CD4-positive, alpha-beta T cell treated with Interleukin-4 for 1 hour (primary cell): ENCODE results near the gene RSRC1.
"Not testable (repeated sequence)": the region's sequence is repeated elsewhere in the genome, so short reads cannot be mapped to it uniquely, and the experiment has no call there.

Experiments used
- DNase-seq, 2 donors: peaks; one replicate each; pipeline ENCODE4 v3.0.0-alpha.2; 2020 to 2022

RSRC1 gene

DNA sequence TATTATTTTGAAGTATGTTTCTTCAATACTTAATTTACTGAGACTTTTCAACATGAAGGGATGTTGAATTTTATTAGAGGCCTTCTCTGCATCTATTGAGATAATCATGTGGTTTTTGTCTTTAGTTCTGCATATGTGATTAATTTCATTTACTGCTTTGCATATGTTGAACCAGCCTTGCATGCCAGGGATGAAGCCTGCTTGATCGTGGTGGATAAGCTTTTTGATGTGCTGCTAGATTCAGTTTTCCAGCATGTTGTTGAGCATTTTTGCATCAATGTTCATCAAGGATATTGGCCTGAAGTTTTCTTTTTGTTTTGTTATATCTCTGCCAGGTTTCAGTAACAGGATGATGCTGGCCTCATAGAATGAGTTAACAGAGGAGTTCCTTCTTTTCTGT, 134.4 kb downstream of the RSRC1 start:
- no peak for DNase-seq

DNA sequence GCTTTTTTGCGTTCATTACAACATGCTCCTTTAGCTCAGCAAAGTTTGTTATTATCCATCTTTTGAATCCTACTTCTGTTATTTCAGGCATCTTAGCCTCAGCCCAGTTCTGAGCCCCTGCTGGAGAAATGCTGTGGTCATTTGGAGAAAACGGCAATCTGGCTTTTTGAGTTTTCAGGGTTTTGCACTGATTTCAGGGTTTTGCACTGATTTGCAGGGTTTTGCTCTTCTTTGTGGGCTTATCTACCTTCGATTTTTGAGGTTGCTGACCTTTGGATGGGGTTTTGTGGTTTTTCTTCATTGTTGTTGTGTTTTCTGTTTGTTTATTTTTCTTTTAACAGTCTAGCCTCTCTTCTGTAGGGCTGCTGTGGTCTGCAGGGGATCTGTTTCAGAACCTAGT, 137.4 kb downstream of the RSRC1 start:
- no peak for DNase-seq

DNA sequence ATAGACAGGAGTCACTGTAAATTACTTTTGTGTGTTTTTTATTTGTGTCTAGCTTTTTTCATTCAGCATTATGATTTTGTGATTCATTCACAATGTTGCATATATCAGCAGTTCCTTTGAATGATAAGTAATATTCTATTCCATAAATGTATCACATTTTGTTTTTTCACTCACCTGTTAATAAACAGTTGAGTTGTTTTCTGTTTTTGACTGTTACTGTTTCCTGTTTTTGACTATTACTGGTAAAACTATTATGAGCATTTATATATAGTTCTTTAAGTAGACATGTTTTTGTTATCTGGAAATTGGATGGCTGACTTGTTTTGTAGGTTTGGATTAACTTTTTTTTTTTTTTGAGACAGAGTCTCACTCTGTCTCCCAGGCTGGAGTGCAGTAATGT, 138.4 kb downstream of the RSRC1 start:
- no peak for DNase-seq

DNA sequence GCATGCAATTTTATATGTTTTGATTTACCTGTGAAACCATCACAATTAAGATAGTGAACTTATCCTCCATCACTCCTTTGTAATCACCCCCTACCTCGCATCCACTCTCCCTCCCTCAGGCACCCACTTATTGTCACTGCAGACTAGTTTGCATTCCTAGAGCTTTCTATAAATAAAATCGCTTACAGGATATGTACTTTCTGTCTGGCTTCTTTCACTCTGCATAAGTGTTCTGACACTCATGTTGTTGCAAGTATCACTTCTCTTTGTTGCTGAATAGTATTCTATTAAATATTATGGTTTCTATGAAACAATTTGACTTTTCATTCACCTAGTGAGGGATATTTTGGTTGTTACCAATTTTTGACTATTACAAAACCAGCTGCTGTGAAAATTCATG, 139.3 kb downstream of the RSRC1 start:
- no peak for DNase-seq

DNA sequence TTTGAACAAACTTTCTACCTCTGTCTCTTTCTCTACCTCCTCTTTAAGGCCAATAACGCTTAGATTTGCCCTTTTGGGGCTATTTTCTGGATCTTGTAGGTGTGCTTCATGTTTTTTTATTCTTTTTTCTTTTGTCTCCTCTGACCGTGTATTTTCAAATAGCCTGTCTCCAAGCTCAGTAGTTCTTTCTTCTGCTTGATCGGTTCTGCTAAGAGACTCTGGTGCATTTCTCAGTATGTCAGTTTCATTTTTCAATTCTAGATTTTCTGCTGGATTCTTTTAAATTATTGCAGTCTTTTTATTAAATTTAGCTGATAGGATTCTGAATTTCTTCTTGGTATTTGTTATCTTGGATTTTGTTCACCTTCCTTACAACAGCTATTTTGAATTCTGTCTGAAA, 148.7 kb downstream of the RSRC1 start:
- DNase-seq = no peak

DNA sequence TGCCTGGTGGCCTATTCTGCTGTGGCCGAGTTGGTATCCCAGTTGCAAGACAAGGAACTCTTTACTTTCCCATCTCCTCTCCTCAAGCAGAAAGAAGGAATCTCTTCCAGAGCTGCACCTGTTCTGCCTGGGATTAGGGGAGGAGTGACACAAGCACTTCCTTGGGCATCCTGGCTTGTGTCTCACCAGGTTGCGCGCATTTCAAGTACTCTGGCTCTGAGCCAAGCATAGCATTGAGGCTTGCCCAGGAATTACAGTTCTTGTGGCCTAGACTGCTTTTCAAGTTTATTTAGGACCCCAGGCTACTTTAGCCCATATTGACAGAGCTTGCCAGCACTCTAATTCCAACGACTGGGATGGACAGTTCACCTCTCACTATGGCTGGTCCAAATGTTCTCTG, 150.5 kb downstream of the RSRC1 start:
- DNase-seq = no peak

DNA sequence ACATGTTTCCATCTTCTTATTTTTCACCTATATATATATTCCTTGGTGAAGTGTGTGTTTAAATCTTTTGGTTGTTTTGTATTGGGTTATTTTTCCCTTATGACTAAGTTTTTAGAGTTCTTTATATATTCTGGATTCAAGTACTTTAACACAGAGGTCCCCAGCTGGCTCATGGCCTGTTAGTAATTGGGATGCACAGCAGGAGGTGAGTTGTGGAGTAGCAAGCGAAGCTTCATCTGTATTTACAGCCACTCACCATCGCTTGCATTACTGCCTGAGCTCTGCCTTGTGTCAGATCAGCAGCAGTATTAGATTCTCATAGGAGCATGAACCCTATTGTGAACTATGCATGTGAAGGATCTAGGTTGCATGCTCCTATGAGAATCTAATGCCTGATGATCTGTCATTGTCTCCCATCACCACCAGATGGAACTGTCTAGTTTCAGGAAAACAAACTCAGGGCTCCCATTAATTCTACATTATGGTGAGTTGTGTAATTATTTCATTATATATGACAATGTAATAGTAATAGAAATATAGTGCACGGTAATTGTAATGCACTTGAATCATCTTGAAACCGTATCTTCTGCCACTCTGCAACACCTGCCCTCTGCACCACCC, 151.6 kb downstream of the RSRC1 start:
- DNase-seq = no peak

DNA sequence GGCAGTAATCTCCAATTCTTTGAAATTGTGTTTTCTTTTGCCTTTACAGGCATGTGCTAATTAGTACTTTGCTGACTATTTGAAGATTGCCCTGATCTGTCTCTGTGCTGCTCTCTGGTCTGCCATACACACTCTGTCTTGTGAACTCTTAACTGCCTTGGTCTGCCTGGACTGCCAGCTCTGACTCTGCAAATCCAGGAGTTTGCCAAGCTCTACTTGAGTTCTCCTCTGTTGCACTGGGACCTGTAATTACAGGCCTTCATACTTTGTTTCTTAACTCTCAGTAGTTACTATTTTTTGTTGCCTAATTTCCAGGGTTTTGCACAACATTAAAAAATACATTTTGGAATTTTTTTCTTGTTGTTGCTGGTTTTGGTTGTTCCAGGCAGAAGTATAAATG, 155.0 kb downstream of the RSRC1 start:
- no peak for DNase-seq

DNA sequence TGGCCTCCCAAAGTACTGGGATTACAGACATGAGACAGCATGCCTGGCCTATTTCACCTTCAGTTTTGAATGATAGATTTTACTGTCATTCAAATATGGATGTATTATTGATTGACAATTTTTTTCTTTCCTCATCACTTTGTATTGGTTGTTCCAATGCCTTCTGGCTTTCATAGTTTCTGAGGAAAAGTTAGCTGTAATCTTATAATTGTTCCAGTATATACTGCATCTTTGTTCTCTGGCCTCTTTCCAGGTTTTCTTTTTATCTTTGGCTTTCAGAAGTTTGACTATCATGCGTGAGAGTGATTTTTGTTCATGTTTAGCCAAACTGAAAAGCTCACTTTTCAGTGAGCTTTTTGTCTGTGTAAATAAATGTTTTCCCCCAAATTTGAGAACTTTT, 157.1 kb downstream of the RSRC1 start:
- no peak for DNase-seq

DNA sequence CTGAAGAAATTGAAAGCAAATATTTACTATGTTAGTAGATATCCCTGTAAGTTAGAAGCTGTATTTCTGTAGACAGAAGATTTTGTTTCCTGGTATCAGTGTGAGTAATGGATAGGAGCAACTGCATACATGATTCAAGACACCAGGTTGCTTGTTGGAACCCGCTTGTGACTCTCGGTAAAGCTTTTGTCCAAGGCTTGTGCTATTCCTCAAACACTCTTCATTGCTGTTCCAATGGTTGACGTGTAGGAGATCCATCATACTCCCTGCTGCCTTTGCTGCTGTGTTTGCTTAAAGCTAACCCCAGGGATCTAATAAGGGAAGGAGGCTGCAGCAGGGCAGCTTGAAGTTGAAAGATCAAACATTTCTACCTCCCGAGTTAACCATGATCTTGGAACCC, 160.1 kb downstream of the RSRC1 start:
- no peak for DNase-seq

DNA sequence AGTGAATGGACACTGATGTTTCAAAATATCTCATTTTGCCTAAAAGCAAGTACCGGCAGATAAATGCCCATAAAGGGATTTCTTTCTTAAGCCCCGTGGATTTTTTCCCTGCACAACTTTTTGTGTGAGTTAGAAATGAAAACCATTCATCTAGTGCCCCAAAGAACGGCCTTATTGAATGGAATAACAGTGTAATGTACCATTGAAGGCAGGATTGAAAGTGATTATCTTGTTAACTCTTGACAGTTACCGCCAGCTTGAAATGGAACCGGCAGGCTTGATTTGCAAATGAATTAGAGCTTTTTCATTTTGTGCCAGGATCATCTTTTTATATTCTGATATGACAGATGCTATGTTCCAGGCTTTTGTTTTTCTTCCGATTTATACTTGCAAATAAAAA, 162.2 kb downstream of the RSRC1 start:
- DNase-seq = no peak

DNA sequence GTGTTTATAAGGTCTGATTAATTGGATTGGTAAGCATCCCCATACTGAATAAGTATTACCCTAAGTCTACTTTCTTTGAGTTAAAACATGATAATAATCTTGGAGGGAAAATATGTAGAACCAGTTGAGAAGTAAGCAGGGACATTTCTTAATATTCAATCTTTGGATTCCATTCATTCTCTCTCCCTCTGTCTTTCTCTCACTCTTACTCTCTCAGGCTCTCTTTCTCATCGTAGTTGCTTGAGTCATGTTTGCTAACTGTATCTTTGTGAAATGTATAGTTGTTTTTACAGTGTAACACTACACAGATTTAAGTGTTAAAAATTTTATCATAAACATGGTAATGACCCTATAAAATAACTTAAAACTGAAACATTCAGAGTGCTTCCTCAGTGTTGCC, 163.8 kb downstream of the RSRC1 start:
- DNase-seq = no peak

DNA sequence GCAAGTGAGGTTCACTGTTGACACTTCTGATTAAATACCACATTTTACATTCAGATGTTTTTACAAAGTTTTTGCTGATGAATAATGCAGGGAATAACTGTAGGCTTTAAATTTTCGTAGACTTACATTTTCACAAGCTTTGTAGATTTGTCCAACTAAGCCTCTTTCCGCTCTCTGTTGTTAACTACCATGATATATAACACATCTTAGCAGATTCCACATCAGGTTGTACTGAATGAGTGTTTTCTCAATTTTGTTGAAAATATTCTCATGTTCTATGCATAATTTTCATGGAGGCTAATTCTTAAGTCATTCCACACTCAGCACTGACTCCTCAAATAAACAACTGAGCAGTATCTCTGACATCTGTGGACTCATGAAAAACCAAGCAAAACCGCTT, 168.3 kb downstream of the RSRC1 start:
- no peak for DNase-seq

DNA sequence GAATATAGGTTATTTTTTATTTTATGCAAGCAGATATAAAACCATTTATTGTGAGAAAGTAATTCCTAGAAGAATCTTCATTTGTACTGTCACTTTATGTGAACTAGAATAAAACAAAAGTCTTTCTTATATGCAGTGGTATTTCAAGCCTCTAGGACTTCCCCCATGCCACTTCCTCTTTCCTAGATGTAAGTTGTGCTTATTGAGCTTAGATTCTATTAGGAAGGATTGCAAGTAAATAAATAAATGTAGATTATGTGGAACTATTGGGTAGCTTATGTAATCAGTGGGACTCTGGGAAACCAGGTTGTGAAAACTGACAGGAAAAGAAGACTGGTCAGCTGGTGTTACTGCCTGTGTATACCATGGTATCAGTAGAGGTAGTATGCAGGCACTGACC, 169.7 kb downstream of the RSRC1 start:
- DNase-seq = no peak

DNA sequence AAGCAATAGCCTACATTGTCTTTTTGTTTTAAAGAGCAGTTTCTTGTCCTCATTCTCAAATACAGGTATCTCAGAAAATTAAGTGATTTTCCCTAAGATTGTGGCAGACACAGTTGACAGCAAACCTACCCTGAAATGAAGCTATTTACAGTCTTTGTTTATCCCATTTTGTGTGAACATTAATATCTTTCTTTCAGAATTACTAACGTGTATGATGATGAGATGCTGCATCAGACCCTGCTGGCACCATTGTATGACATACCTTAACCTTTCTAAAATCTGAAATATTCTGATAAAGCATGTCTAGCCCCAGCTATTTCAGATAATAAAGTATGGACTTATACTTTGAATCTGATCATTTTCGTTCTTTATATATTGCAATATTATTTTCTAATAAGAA, 185.9 kb downstream of the RSRC1 start:
- no peak for DNase-seq

DNA sequence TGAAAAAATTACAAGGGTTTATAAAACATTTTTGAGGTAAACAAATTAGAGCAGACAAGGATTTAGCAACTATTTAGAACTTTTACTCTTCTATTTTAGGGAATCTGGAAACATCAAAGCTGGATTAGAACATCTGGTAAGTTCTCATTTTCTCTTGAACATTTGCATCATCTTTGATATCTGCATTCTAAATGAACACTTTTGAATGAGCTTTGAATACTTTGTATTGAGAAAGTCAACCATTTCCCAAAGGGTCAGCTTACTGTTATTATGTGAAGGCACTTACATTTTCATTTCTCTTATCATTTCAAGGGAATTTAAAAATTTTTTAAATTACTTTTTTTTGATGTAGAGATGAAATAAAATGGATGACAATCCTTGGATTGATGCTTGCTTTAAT, 188.1 kb downstream of the RSRC1 start:
- no peak for DNase-seq

DNA sequence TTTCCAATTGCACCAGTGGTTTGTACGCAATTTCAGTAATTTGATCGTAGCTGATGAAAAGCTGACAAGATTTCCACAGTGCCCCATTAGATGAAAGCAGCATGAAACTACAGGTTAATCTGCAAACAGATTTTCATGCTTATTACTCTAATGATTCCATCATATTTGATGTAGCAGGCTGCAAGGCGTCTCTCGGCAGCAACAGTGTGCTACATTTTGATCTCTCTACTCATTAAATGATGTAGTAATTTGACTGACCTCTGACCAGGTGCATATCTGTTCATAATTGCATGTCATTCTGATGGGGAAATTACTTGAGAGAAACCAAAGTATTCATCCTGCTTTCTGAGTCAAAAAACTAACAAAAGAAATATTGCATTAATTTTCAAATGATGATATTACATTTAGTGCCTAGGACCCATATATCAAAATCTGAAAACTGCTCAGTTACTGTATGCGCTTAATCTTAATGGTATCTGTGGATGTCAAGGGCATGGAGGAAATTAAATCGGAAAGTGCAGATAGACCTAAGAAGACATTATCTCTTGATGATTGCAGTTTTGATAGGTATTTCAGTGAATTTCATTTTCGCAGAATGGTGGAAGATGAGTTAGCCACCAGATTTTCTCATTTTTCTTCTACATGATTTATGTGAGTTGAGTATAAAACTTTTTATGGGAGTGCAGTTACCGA, 198.5 kb downstream of the RSRC1 start:
- DNase-seq = no peak

DNA sequence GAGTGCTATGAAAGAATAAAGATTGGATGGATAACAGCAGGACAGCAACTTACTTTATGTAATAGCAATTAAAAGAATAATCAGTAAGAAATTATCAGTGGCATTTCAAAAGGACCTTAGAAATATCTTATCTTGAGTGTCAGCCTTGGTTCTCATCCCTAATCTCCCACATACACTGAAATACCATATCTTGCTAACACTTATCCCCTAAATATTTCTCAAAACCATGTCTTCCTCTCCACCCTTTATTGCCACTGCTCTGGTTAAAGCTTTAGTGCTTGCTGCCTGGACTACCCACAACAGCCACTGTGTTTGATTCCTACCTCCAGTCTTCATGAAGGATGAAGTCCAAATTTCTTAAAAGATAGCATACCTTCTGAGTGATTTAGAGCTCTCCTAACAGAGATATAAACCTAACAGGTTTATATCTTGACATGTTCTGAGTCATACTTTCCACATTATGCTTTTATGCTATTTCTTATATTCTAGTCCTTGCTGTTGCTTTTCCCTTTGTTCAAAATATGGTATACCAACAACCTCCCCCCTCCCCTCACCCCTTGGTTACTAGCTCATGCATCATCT, 202.8 kb downstream of the RSRC1 start:
- DNase-seq = no peak

DNA sequence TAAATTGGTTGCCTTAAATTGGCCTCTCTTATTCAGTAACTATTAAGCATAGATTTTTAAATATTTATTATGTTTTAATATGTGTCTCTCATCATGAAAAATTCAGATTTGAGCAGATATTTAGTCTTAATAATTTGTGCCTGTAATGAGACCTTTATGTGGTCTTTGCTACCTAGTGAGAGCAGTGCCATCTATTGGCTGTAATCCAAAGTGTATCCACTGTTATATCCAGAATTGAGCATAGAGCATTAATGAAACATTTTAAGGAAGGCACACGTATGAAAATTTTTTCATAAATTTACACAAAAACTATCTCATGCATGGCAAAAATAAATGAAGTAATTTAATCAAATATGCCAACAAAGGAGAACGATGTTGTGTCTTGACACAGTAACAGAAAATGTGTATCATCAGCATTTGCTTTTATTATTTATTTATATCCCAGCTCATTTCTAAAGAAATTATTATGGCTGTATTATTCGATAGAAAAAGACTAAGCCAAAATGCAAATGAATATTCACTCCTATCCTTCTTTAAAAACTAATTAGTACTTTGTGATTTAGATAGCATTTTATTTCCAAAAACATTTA, 203.5 kb downstream of the RSRC1 start:
- peak in 1 of 2 donors; percentile 16 for DNase-seq

DNA sequence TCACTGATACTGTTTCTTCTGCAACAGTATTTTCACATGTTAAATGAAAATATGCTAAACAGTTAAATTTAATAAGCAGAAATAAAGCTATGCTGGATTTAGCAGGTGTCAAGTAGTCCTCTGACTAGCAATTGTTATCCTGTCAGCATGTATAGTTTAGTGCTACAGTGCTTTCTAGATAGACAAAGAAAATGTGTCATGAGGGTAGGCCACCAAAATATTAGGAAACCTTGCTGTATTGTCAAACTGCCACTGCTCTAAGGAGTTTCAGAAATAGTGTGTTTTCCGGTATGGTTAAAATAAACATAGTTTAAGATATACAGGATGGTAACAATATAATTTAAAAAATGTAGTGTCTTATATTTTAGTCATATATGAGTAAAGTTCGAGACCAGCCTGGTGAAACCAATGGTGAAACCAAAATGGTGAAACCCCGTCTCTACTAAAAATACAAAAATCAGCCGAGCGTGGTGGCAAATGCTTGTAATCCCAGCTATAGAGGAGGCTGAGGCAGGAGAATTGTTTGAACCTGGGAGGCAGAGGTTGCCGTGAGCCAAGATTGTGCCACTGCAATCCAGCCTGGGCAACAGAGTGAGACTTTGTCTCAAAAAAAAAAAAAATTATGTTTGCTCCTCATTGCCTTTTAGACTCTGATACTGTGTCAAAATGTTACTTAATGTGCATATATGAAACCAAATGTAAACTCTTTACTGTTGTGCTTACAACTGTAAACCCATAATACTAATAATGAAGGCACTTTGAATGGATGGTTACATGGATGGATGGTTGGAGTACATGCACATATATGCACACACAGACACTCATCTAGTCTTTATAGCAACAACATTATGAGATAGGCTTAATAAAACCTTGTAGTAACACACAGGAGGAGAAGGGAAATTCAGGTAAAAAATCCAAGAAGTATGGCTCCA, 204.8 kb downstream of the RSRC1 start:
- no peak for DNase-seq

DNA sequence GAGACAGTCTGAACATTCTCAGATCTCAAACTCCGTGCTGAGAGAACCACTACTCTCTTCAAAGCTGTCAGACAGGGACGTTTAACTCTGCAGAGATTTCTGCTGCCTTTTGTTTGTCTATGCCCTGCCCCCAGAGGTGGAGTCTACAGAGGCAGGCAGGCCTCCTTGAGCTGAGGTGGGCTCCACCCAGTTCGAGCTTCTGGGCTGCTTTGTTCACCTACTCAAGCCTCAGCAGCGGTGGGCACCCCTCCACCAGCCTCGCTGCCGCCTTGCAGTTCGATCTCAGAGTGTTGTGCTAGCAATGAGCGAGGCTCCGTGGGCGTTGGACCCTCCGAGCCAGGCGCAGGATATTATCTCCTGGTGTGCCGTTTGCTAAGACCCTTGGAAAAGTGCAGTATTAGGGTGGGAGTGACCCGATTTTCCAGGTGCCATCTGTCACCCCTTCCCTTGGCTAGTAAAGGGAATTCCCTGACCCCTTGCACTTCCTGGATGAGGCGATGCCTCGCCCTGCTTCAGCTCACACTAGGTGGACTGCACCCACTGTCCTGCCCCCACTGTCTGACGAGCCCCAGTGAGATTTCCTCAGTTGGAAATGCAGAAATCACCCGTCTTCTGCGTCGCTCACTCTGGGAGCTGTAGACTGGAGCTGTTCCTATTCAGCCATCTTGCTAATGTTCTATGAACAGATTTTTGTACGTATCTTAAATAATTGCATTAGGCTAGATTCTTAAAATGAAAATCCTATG, 220.0 kb downstream of the RSRC1 start:
- DNase-seq = not testable (repeated sequence)

DNA sequence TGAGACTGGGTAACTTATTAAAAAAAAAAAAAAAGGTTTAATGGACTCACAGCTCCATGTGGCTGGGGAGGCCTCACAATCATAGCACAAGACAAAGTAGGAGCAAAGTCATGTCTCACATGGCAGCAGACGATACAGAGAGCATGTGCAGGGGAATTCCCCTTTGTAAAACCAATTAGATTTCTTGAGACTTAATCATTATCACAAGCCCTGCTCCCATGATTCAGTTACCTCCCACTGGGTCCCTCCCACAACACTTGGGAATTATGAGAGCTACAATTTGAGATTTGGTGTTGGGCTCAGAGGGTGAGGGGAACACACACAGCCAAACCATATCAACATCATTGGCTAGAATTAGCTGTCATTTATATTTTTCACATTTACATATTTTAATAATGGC, 221.0 kb downstream of the RSRC1 start:
- DNase-seq = no peak
